Lung (tissue), 12 donors: ENCODE data around the gene KCTD16. TPM values are rescaled to one million over a fixed set of nuclear protein-coding genes. Genes with fewer than 3 reads are reported as not detected.

ENCODE experiments used
- ATAC-seq: fragments of 200-7000 bp; cut with Tn5 transposase; one replicate; pipeline ENCODE4 v1.9.1; 2020; ENCODE audit warnings: moderate number of reproducible peaks; ENCODE audit not compliant: insufficient read depth, low FRiP score
- DNase-seq, 3 donors: peaks; one replicate each; pipeline ENCODE4 v3.0.0-alpha.2; 2013 to 2017
- H3K27ac ChIP-seq, 2 donors: one replicate each; pipeline ENCODE4 v1.5.1; 2013; ENCODE audit warnings: mild to moderate bottlenecking in 2 of 2, moderate library complexity in 2 of 2, control low read depth in 1 of 2, inconsistent platforms in 1 of 2, low read depth in 1 of 2, low read length in 1 of 2
- H3K27me3 ChIP-seq, 3 donors: one replicate each; pipeline ENCODE4 v1.5.1; 2013; ENCODE audit warnings: low read length in 2 of 3; ENCODE audit not compliant: control insufficient read depth in 3 of 3, insufficient read depth in 3 of 3
- H3K36me3 ChIP-seq, 4 donors: one replicate each; pipeline ENCODE4 v1.5.1; 2013; ENCODE audit warnings: low read length in 4 of 4, mild to moderate bottlenecking in 1 of 4, moderate library complexity in 1 of 4; ENCODE audit not compliant: control insufficient read depth in 4 of 4, insufficient read depth in 4 of 4
- H3K4me1 ChIP-seq, 5 donors: one replicate each; pipeline ENCODE4 v1.5.1; 2013; ENCODE audit warnings: low read length in 5 of 5, mild to moderate bottlenecking in 2 of 5, moderate library complexity in 1 of 5; ENCODE audit not compliant: control insufficient read depth in 5 of 5, insufficient read depth in 5 of 5
- H3K4me3 ChIP-seq: one replicate; pipeline ENCODE4 v1.5.1; 2013; ENCODE audit warnings: mild to moderate bottlenecking, control low read depth, moderate library complexity
- H3K9ac ChIP-seq, 2 donors: one replicate each; pipeline ENCODE4 v1.5.1; 2013; ENCODE audit warnings: low read length in 2 of 2, control low read depth in 1 of 2; ENCODE audit not compliant: insufficient read depth in 1 of 2
- H3K9me3 ChIP-seq, 4 donors: one replicate each; pipeline ENCODE4 v1.5.1; 2013; ENCODE audit warnings: low read length in 3 of 4, mild to moderate bottlenecking in 1 of 4, moderate library complexity in 1 of 4; ENCODE audit not compliant: control insufficient read depth in 4 of 4, insufficient read depth in 3 of 4
- CTCF ChIP-seq: IDR thresholded peaks from 2 replicates; pipeline ENCODE4 v1.5.1; 2012; ENCODE audit warnings: mild to moderate bottlenecking; ENCODE audit errors: control extremely low read depth, extremely low read depth
- WGBS, 2 donors: extraction: QIAGEN DNeasy Blood & Tissue Kit; methylation state at CpG; one replicate each; pipeline ENCODE4 v1.1.7; 2013; 5-methylcytosine and 5-hydroxymethylcytosine counted together
- polyA plus RNA-seq, 2 donors: library from polyadenylated mRNA; stranded (reverse); fragments of 200-250 nt; gene quantifications; one replicate each; pipeline ENCODE4 v1.2.1, GENCODE V29; 2013
- total RNA-seq, 2 donors: library from RNA; depleted of rRNA in 1 of 2; stranded (reverse); fragments of >200 nt in 1 of 2; gene quantifications; one replicate each; pipeline ENCODE4 v1.2.1, GENCODE V29; 2014 to 2021
- donor health status: control.
- donor health status: control.
- donor health status: Bipolar disorder and iron deficiency.
- donor health status: healthy.
- donor health status: DM: yes; HTN: yes; CAD: no.

KCTD16 gene
- total and polyA plus RNA-seq, 4 donors = 0.07 to 0.63 (median 0.27) TPM

GRCh38 chr5:144356489-144356888 lies 185.8 kb downstream of the KCTD16 start:
- WGBS, 2 donors = 75% methylated on average over 1 of the region's 1 CpG
- no peak for ATAC-seq
- no peak for TF ChIP-seq CTCF
- H3K36me3 ChIP-seq = no peaks in the 10 kb centered on the region
- no peak overlapping the region for H3K4me3 ChIP-seq
- H3K9ac ChIP-seq = no peak overlapping the region
- no peaks in the 10 kb centered on the region for H3K9me3 ChIP-seq
- no peak for DNase-seq
- H3K4me1 ChIP-seq = no peaks in the 10 kb centered on the region
- H3K27me3 ChIP-seq = peaks cover 0 to 3% (median 0%) of the 10 kb centered on the region in 3 donors
- H3K27ac ChIP-seq = no peak overlapping the region

GRCh38 chr5:144361406-144361805 lies 190.7 kb downstream of the KCTD16 start:
- no peak for TF ChIP-seq CTCF
- no peak for ATAC-seq
- DNase-seq = no peak
- Histone ChIP-seq H3K9me3 (no peaks in the 10 kb centered on the region), H3K27me3 (peaks cover 0 to 3% (median 0%) of the 10 kb centered on the region in 3 donors), H3K36me3 (no peaks in the 10 kb centered on the region), H3K4me3 (no peak overlapping the region), H3K27ac (no peak overlapping the region), H3K9ac (no peak overlapping the region), H3K4me1 (no peaks in the 10 kb centered on the region)
- WGBS, 2 donors = 84 to 87% methylated on average over 2 of the region's 2 CpGs

- Histone ChIP-seq H3K9ac (no peak overlapping the region), H3K36me3 (no peaks in the 10 kb centered on the region), H3K27me3 (no peaks in the 10 kb centered on the region), H3K27ac (no peak overlapping the region), H3K9me3 (no peaks in the 10 kb centered on the region), H3K4me3 (no peak overlapping the region), H3K4me1 (peaks cover 0 to 4% (median 0%) of the 10 kb centered on the region in 5 donors)
- DNase-seq (no peak), ATAC-seq (no peak)
- TF ChIP-seq CTCF = no peak
These were observed 195.2 kb downstream of the KCTD16 start for GRCh38 chr5:144365885-144366284.

GRCh38 chr5:144367991-144368390 lies 197.3 kb downstream of the KCTD16 start:
- H3K9ac ChIP-seq = no peak overlapping the region
- no peaks in the 10 kb centered on the region for H3K36me3 ChIP-seq
- DNase-seq (no peak), ATAC-seq (no peak)
- H3K9me3 ChIP-seq = no peaks in the 10 kb centered on the region
- WGBS, 2 donors = 82 to 93% methylated on average over 3 of the region's 3 CpGs
- no peak for TF ChIP-seq CTCF
- H3K4me3 ChIP-seq = no peak overlapping the region
- H3K27me3 ChIP-seq = no peaks in the 10 kb centered on the region
- peaks cover 0 to 4% (median 0%) of the 10 kb centered on the region in 5 donors for H3K4me1 ChIP-seq
- H3K27ac ChIP-seq = no peak overlapping the region
